Measurements from ENCODE around the gene AVP.
A peak's percentile ranks its signal among the peaks of the same experiment; 100 is the strongest.
"Not testable (repeated sequence)": the region's sequence is repeated elsewhere in the genome, so short reads cannot be mapped to it uniquely, and the experiment has no call there.

AVP gene, protein sequence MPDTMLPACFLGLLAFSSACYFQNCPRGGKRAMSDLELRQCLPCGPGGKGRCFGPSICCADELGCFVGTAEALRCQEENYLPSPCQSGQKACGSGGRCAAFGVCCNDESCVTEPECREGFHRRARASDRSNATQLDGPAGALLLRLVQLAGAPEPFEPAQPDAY

DNA sequence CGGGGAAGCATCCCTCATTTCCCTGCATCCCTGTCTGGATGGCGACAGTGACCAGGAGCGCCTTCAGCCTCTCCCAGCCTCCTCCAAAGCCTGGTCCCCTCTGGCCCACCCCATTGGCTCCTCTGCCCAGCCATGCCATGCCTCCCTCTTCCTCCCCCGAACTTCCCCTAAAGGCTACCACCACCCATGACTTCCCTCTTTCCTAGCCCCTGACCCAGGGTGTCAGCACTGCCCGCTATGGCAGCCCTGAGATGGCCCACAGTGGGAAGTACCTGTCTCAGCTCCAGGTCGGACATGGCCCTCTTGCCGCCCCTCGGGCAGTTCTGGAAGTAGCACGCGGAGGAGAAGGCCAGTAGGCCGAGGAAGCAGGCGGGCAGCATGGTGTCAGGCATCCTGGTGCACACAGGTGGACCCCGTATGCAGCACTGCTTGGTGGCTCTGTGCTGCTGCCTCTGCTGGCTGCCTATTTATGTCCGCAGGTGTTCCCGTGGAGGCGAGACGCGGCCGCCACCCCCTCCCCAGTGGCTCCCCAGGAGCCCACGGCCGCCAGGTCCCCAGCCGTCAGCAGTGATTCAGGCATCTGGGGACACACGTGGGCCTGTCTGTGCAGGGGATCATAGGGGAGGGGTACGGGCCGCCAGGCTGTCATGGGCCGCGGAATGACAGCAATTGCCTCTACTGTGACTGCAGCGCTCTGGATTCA, at the start of gene AVP:
Gene AVP, minus strand, starts transcription at position 442 of the 703 bp plus-strand sequence. Its CDS starts 50 bp downstream, at position 392.
- DNase-seq: no peak
- intact Hi-C loops (cut with DNase I): no loop called here

DNA sequence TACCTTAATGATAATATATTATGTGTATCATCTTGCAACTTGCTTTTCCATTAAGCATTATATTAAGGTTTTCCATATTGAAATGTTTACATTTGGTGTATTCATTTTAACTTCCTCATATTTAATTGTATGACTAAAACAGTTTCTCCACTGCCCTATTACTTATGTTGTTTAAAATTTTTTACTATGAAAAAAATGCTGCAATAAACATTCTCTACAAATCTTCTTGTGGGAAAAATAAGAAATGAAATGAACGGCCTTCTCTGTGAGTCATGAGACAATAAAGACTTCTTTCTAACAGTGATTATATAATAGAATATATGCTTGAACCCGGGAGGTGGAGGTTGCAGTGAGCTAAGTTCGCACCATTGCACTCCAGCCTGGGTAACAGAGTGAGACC, 49.6 kb upstream of the AVP start:
- DNase-seq: no peak
- intact Hi-C loops (cut with DNase I): no loop called here

DNA sequence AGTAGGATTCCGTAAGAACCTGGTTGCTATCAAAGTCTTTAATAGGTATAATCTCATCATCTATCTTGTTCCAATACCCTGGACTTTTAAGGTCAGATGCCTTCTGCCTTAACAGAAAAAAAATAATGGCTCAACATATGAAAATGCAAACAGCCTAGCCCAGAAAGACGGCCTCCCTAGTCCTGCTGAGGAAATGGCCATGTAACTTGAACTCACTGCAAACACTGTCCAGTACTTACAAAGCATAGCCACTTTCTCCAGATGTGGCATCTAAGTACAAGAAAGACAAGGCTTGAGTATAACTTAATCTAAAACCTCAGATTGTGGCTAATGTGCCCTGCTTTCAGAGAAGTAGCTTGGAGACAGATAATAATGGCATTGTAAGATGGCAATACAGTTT, 48.6 kb upstream of the AVP start:
- no peak for DNase-seq
- intact Hi-C loops (cut with DNase I): no loop called here

DNA sequence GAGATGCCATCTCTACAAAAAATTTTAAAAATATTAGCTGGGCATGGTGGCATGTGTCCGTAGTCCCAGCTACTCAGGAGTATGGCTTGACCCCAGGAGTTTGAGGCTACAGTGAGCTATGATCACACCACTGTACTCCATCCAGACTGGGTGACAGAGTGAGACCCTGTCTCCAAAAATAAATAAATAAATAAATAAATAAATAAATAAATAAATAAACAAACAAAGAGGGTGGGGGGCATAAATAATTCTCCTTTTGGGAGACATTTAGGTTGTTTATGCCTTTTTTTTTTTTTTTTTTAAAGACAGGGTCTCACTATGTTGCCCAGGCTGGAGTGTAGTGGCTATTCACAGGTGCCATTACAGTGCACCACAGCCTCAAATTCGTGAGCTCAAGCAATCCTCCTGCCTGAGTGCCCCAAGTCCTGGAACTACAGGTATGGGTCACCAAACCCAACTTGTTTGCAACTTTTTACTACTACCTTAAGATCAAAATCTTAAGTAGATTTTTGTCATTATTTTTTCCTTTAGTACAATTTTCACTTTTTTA, 45.6 kb upstream of the AVP start:
- intact Hi-C loops (cut with DNase I): no loop called here
- no peak for DNase-seq

DNA sequence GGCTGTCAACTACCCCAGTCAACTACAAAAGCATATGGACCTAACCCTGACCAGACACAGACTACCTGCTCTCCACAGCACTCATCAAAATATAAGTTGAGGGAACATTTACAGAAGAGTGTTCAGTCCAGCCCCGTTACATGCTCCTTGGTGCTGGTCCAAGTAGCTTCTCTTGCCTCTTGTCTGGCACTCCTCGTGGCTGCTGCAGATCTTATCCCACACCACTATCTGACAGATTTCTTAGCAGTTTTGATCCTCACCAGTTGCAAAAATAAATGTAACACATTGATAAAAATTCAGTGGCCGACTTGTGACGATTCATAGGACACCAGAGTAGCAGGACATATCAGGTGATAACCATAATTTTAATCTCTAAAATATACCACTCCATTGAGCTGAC, 44.6 kb upstream of the AVP start:
- DNase-seq: no peak
- intact Hi-C loops (cut with DNase I): no loop called here

DNA sequence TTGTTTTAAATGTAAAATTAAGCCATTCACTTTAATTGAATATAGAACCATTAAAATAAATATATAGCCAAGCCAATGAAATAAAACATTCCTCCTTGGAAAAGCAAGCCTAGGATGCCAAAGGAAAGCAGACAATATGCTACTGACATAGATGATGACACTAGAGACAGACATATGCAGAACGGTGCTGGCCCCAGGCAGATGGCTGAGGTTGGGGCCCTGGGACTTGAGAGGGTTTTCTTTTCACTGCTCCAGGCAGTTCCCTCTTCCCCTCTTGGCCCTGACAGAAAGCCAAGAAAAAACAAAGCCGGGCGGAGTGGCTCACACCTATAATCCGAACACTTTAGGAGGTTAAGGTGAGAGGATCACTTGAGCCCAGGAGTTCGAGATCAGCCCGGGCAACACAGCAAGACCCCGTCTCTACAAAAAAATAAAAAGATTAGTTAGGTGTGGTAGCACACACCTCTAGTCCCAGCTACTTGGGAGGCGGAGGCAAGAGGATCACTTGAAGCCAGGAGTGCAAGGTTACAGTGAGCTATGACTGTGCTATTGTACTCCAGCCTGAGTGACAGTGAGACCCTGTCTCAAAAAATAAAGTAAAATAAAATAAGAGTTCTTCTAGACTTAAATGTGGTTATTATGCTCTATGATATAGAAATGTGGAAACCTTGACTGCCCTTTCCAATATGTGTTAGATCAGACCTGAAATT, 43.9 kb upstream of the AVP start:
- no peak for DNase-seq

DNA sequence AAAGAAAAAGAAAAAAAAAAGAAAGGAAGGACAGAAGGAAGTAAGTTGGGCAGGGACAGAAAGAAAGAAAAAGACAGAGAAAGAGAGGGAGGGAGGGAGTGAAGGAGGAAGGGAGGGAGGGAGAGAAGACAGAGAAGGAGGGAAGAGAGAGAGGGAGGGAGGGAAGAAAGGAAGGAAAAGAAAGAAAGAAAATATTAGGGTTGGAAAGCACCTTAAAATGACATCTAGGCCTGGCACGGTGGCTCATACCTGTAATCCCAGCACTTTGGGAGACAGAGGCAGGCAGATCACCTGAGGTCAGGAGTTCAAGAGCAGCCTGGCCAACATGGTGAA, 42.0 kb upstream of the AVP start:
- DNase-seq: no peak
- intact Hi-C loops (cut with DNase I): no loop called here

More for the DNA sequence above, 43.9 kb upstream of the AVP start:
- intact Hi-C loops (cut with DNase I): no loop called here

DNA sequence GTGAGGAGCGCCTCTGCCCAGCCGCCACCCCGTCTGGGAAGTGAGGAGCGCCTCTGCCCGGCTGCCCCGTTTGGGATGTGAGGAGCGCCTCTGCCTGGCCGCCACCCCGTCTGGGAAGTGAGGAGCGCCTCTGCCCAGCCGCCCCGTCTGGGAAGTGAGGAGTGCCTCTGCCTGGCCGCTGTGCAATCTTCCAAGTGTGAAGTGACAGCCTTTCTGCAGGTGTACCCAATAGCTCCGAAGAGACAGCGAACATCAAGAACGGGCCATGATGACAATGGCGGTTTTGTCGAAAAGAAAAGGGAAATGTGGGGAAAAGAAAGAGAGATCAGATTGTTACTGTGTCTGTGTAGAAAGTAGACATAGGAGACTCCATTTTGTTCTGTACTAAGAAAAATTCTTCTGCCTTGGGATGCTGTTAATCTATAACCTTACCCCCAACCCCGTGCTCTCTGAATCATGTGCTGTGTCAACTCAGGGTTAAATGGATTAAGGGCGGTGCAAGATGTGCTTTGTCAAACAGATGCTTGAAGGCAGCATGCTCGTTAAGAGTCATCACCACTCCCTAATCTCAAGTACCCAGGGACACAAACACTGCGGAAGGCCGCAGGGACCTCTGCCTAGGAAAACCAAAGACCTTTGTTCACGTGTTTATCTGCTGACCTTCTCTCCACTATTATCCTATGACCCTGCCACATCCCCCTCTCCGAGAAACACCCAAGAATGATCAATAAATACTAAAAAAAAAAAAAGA, 41.4 kb upstream of the AVP start:
- intact Hi-C loops (cut with DNase I): not testable (repeated sequence)
- peak in 1 of 42 donors; percentile 3 for DNase-seq

DNA sequence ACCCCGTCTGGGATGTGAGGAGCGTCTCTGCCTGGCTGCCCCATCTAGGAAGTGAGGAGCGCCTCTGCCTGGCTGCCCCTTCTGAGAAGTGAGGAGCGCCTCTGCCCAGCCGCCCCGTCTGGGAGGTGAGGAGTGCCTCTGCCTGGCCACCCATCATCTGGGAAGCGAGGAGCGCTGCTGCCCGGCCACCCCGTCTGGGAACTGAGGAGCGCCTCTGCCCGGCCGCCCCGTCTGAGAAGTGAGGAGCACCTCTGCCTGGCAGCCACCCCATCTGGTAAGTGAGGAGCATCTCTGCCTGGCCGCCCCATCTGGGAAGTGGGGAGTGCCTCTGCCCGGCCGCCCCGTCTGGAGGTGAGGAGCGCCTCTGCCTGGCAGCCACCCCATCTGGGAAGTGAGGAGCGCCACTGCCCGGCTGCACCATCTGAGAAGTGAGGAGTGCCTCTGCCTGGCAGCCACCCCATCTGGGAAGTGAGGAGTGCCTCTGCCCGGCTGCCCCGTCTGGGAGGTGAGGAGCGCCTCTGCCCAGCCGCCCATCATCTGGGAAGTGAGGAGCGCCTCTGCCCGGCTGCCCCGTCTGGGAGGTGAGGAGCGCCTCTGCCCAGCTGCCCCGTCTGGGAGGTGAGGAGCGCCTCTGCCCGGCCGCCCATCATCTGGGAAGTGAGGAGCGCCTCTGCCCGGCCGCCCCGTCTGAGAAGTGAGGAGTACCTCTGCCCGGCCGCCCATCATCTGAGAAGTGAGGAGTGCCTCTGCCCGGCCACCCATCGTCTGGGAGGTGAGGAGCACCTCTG, 40.4 kb upstream of the AVP start:
- intact Hi-C loops (cut with DNase I): not testable (repeated sequence)
- DNase-seq: peak in 1 of 42 donors; percentile 21

DNA sequence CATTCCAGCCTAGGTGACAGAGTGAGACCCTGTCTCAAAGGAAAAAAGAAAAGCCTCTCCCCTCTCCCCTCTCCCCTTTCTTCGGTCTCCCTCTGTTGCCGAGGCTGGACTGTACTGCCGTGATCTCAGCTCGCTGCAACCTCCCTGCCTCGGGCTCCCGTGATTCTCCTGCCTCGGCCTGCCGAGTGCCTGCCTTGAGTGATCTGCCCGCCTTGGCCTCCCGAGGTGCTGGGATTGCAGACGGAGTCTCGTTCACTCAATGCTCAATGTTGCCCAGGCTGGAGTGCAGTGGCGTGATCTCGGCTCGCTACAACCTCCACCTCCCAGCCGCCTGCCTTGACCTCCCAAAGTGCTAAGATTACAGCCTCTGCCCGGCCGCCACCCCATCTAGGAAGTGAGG, 39.6 kb upstream of the AVP start:
- intact Hi-C loops (cut with DNase I): not testable (repeated sequence)
- DNase-seq: peak in 1 of 42 donors; percentile 13

DNA sequence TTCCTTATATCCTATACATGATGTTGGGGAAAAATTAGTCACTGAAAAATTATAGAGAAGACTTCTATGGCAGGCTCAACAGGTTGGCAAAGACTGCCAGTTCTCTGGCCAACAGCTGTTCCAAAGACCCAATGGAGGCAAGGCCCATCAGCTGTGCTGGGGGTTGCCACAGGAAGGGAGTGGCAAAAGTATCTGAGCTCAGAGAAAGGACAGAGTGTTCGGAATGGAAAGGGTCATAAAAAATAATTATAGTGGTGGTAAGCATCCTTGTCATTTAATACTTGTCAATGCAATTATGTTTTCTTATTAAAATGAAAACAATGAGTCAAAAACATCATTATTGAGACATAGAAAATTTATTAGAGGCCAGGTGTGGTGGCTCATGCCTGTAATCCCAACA, 39.0 kb upstream of the AVP start:
- peak in 2 of 42 donors; percentile 3 to 5 for DNase-seq
- intact Hi-C loops (cut with DNase I): no loop called here

DNA sequence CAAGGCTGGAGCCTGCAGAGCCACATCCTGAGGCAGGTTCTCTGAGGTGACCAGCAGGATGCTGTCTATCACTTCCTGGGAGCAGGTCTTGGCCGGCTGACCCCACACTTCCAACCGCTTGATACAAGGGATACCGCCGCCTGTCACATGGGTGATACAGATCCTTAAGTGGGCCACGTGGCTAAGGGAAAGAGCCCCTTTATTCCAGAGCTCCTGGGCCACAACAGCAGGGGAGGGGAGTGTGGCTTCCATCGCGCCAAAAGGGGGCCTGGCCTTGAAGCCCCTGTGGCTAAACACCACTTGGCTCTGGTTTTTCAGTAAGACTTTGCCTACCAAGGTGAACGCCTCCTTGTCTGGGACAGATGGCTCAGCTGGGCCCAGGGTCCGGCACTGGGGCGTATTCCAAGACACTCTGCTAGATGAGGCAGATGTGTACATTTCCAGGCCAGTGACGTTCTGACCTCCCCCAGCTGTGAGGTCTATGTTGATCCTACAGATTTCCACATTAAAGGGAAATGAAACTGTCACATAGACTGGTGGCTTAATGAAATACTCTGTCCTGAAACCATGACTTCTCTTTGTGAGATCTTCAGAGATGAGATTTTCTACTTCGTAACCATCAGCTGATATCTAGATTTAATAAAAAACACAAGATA, 37.6 kb upstream of the AVP start:
- peak in 2 of 42 donors; percentile 20 to 23 for DNase-seq
- intact Hi-C loops (cut with DNase I): no loop called here

DNA sequence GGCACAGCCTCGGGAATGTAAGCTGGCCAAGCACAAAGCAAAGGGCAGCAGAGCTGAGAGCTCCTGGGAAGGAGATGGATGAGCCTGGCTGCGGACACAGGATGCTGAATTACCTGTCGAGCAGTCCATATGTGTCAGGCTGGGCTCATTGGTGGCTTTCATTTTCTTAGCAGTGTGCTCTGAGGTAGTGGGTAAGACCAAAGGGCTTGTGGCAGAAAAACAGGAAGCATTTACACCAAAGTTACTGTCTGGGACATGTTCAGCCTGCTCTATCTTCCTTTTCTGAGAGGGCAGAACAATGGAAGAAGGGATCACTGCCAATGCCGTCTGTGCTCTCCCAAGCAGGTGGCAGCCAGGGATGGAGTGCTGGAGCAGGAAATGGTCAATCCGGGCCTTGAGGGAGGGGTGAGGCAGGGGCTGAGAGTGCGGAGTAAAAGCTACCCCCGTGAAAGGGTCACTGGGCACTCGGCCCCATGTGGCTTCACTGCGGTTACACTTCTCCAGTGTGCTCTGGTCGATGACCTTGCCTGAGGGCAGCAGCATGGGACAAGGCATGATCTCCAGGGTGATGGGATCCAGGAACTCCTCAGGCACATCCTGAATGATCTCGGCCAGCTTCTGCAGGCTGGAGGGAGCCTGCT, 36.9 kb upstream of the AVP start:
- intact Hi-C loops (cut with DNase I): no loop called here
- DNase-seq: peak in 1 of 42 donors; percentile 15

DNA sequence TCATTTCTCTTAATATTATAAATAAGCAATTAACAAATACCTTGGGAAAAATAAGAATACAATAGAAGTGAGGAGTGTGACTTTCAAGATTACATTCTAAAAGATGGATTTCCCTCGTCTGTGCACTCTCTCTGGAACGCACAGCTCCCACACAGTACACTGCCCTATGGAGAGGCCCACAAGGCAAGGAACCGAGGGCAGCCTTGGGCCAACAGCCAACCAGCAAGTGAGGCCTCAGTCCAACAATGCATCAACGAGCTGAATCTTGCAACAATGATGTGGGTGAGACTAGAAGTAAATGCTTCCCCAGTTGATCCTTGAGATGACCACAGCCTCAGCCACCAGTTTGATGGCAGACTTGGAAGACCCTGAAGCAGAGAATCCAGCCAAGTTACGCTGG, 34.5 kb upstream of the AVP start:
- intact Hi-C loops (cut with DNase I): no loop called here
- DNase-seq: no peak

DNA sequence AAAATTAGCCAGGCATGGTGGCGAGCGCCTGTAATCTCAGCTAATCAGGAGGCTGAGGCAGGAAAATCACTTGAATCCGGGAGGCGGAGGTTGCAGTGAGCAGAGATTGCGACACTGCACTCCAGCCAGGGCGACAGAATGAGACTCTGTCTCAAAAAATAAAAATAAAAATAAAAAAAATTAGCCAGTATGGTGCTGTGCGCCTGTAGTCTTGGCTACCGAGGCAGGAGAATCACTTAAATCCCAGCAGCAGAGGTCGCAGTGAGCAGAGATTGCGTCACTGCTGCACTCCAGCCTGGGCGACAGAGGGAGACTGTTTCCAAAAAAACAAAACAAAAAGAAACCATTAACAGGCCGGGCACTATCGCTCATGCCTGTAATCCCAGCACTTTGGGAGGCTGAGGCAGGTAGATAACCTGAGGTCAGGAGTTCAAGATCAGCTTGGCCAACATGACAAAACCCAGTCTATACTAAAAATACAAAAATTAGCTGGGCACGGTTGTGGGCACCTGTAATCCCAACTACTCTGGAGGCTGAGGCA, 33.4 kb upstream of the AVP start:
- peak in 41 of 42 donors; percentile 29 to 82 (median 62) for DNase-seq
- intact Hi-C loops (cut with DNase I): not testable (repeated sequence)

DNA sequence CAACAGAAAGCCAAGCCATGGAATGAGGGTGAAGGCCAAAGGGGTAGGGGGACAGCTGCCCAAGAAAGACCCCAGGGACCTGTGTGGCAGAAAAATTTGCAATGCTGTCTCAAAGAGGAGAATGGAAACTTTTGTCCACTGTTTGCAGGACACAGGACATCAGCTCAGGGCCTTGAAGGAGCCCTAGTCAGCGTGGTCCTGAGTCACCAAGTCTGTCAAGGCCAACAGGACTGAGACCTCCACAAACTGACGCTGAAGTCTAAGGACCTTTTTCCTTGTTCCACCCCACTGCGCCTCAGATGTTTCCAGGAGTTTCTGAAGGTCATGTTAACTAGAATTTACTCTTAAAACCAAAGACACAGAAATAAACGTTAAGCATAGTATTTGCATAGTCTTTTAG, 31.8 kb upstream of the AVP start:
- no peak for DNase-seq
- intact Hi-C loops (cut with DNase I): no loop called here
